NB4 (cell line): ENCODE data around the gene PLA2G3.

ENCODE experiments used
- DNase-seq: peaks from one replicate; pipeline ENCODE4 v3.0.0; 2010; ENCODE audit warnings: low read depth
- H3K4me3 ChIP-seq: one replicate; pipeline ENCODE4 v1.5.1; 2011; ENCODE audit warnings: mild to moderate bottlenecking, low read depth, low read length, moderate library complexity
- MAX ChIP-seq: IDR thresholded peaks from 2 replicates; pipeline ENCODE4 v1.6.1; 2011; ENCODE audit warnings: low read depth, low read length
- MYC ChIP-seq: IDR thresholded peaks from 2 replicates; pipeline ENCODE4 v1.6.1; 2011; ENCODE audit warnings: low read depth, low read length
- POLR2A ChIP-seq: IDR thresholded peaks from 2 replicates; pipeline ENCODE4 v1.6.1; 2011; ENCODE audit warnings: mild to moderate bottlenecking; ENCODE audit not compliant: insufficient read length; ENCODE audit errors: extremely low read depth
- TF ChIP-seq, protein P1 (sequence below): IDR thresholded peaks from one replicate; pipeline ENCODE4 v1.5.1; 2012; ENCODE audit warnings: low read depth, low read length

Gene PLA2G3

GRCh38 chr22:31085493-31085824, 54.8 kb downstream of the PLA2G3 start:
- TF ChIP-seq, protein P1, sequence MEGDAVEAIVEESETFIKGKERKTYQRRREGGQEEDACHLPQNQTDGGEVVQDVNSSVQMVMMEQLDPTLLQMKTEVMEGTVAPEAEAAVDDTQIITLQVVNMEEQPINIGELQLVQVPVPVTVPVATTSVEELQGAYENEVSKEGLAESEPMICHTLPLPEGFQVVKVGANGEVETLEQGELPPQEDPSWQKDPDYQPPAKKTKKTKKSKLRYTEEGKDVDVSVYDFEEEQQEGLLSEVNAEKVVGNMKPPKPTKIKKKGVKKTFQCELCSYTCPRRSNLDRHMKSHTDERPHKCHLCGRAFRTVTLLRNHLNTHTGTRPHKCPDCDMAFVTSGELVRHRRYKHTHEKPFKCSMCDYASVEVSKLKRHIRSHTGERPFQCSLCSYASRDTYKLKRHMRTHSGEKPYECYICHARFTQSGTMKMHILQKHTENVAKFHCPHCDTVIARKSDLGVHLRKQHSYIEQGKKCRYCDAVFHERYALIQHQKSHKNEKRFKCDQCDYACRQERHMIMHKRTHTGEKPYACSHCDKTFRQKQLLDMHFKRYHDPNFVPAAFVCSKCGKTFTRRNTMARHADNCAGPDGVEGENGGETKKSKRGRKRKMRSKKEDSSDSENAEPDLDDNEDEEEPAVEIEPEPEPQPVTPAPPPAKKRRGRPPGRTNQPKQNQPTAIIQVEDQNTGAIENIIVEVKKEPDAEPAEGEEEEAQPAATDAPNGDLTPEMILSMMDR, result no peak
- no peak for TF ChIP-seq MAX
- no peak for TF ChIP-seq POLR2A
- DNase-seq, result peak; percentile 68
- peak overlapping the region; percentile 60 for H3K4me3 ChIP-seq

- TF ChIP-seq, protein P1, result peak; percentile 68
- TF ChIP-seq MYC (peak; percentile 74; the same call in 1 of the 2 replicates), MAX (peak; percentile 40; the same call in 1 of the 2 replicates), POLR2A (peak; percentile 47)
- H3K4me3 ChIP-seq, result peak overlapping the region; percentile 80
- peak; percentile 92 for DNase-seq
These were observed 55.4 kb downstream of the PLA2G3 start for GRCh38 chr22:31084811-31085492.
